Astrocyte (in vitro differentiated cells and primary cell): Measurements from ENCODE around the gene SLC43A2. TPM values are rescaled to one million over a fixed set of nuclear protein-coding genes. Genes with fewer than 3 reads are reported as not detected.

Experiments
- DNase-seq: peaks from one replicate; pipeline ENCODE4 v3.0.0-alpha.2; 2010; ENCODE audit warnings: low read depth
- FAIRE-seq: peaks from 2 replicates; lab custom pipeline; 2011; peaks lifted over from hg19 to GRCh38; lab: Jason Lieb, UNC
- H2AFZ ChIP-seq: 2 replicates; pipeline ENCODE4 v1.6.0; 2012; ENCODE audit warnings: low read depth, low read length, inconsistent platforms
- H3K27ac ChIP-seq: 2 replicates; pipeline ENCODE4 v1.5.1; 2011; ENCODE audit warnings: low read depth, low read length, inconsistent platforms
- H3K27me3 ChIP-seq: 2 replicates; pipeline ENCODE4 v1.6.0; 2011; ENCODE audit warnings: low read length, inconsistent platforms; ENCODE audit not compliant: insufficient read depth
- H3K36me3 ChIP-seq: 2 replicates; pipeline ENCODE4 v1.5.1; 2011; ENCODE audit warnings: low read length, inconsistent platforms; ENCODE audit not compliant: insufficient read depth
- H3K4me1 ChIP-seq: 2 replicates; pipeline ENCODE4 v1.5.1; 2011; ENCODE audit warnings: low read length, inconsistent platforms; ENCODE audit not compliant: insufficient read depth
- H3K4me2 ChIP-seq: 2 replicates; pipeline ENCODE4 v1.6.0; 2012; ENCODE audit warnings: low read length, inconsistent platforms
- H3K4me3 ChIP-seq: 2 replicates; pipeline ENCODE4 v1.5.1; 2011; ENCODE audit warnings: low read depth, mild to moderate bottlenecking, low read length, inconsistent platforms; ENCODE audit not compliant: insufficient read depth
- H3K79me2 ChIP-seq: 2 replicates; pipeline ENCODE4 v1.6.0; 2012; ENCODE audit warnings: mild to moderate bottlenecking, low read length, inconsistent platforms; ENCODE audit not compliant: insufficient read depth
- H3K9ac ChIP-seq: 2 replicates; pipeline ENCODE4 v1.6.0; 2012; ENCODE audit warnings: mild to moderate bottlenecking, low read length, inconsistent platforms
- H3K9me3 ChIP-seq: 2 replicates; pipeline ENCODE4 v1.5.1; 2012; ENCODE audit warnings: low read depth, mild to moderate bottlenecking, low read length, inconsistent platforms; ENCODE audit not compliant: insufficient read depth
- H4K20me1 ChIP-seq: 2 replicates; pipeline ENCODE4 v1.6.0; 2012; ENCODE audit warnings: low read length, inconsistent platforms; ENCODE audit not compliant: insufficient read depth
- H3K27ac Mint-ChIP-seq: one replicate; pipeline ENCODE4 v1.8.0; 2021; ENCODE audit warnings: mild to moderate bottlenecking, mixed read lengths; ENCODE audit not compliant: unreplicated experiment
- H3K27me3 Mint-ChIP-seq: one replicate; pipeline ENCODE4 v1.8.0; 2021; ENCODE audit warnings: low read depth, mixed read lengths; ENCODE audit not compliant: unreplicated experiment
- H3K36me3 Mint-ChIP-seq: one replicate; pipeline ENCODE4 v1.8.0; 2021; ENCODE audit warnings: low read depth, mixed read lengths; ENCODE audit not compliant: unreplicated experiment
- H3K4me1 Mint-ChIP-seq: one replicate; pipeline ENCODE4 v1.8.0; 2021; ENCODE audit warnings: low read depth, mixed read lengths; ENCODE audit not compliant: unreplicated experiment
- H3K4me3 Mint-ChIP-seq: one replicate; pipeline ENCODE4 v1.8.0; 2021; ENCODE audit warnings: mild to moderate bottlenecking, moderate library complexity, mixed read lengths; ENCODE audit not compliant: unreplicated experiment
- H3K9me3 Mint-ChIP-seq: one replicate; pipeline ENCODE4 v1.8.0; 2021; ENCODE audit warnings: mild to moderate bottlenecking, mixed read lengths; ENCODE audit not compliant: unreplicated experiment
- CTCF ChIP-seq: IDR thresholded peaks from 2 replicates; pipeline ENCODE4 v1.5.1; 2011; ENCODE audit warnings: low read depth, mild to moderate bottlenecking, inconsistent platforms, low read length, moderate library complexity; ENCODE audit not compliant: insufficient read depth
- EZH2 ChIP-seq: IDR thresholded peaks from 2 replicates; pipeline ENCODE4 v1.6.1; 2012; ENCODE audit warnings: mild to moderate bottlenecking, low read length, inconsistent platforms; ENCODE audit not compliant: insufficient read depth
- total RNA-seq: library from RNA; stranded (reverse); gene quantifications from 2 replicates; pipeline ENCODE4 v1.2.1, GENCODE V29; 2021

Gene SLC43A2
- total RNA-seq, 1 donor from 2014 or later, result 17.9 TPM

- Histone ChIP-seq H2AFZ (no peak overlapping the region), H3K27me3 (no peaks in the 10 kb centered on the region), H3K4me1 (peaks cover 12% of the 10 kb centered on the region), H3K27ac (no peak overlapping the region), H3K9me3 (no peaks in the 10 kb centered on the region), H4K20me1 (peaks cover 49% of the 10 kb centered on the region), H3K36me3 (peaks cover 52% of the 10 kb centered on the region), H3K79me2 (no peaks in the 10 kb centered on the region), H3K9ac (no peak overlapping the region), H3K4me2 (no peak overlapping the region), H3K4me3 (no peak overlapping the region)
- H3K27me3 Mint-ChIP-seq, result no peaks in the 10 kb centered on the region
- H3K27ac Mint-ChIP-seq, result no peak overlapping the region
- peaks cover 19% of the 10 kb centered on the region for H3K36me3 Mint-ChIP-seq
- H3K4me1 Mint-ChIP-seq, result peaks cover 1% of the 10 kb centered on the region
- no peak for DNase-seq
- no peak for FAIRE-seq
- H3K4me3 Mint-ChIP-seq, result no peak overlapping the region
- no peaks in the 10 kb centered on the region for H3K9me3 Mint-ChIP-seq
- TF ChIP-seq EZH2, result no peak
- TF ChIP-seq CTCF, result no peak
Observed at GRCh38 chr17:1651559-1651844, 22.9 kb upstream of the SLC43A2 start.

- peaks cover 47% of the 10 kb centered on the region for H3K36me3 ChIP-seq
Observed at GRCh38 chr17:1650731-1651558, 22.3 kb upstream of the SLC43A2 start.

More at GRCh38 chr17:1650731-1651558, 22.3 kb upstream of the SLC43A2 start:
- Mint-ChIP-seq H3K36me3 (peaks cover 15% of the 10 kb centered on the region), H3K27me3 (no peaks in the 10 kb centered on the region), H3K4me1 (peaks cover 2% of the 10 kb centered on the region), H3K4me3 (no peak overlapping the region), H3K27ac (no peak overlapping the region), H3K9me3 (no peaks in the 10 kb centered on the region)
- Histone ChIP-seq H3K9me3 (no peaks in the 10 kb centered on the region), H3K4me2 (no peak overlapping the region), H2AFZ (no peak overlapping the region), H3K27ac (no peak overlapping the region), H3K9ac (no peak overlapping the region), H3K4me3 (no peak overlapping the region), H3K27me3 (no peaks in the 10 kb centered on the region), H3K4me1 (peaks cover 12% of the 10 kb centered on the region), H4K20me1 (peaks cover 45% of the 10 kb centered on the region), H3K79me2 (no peaks in the 10 kb centered on the region)
- DNase-seq (no peak), FAIRE-seq (no peak)
- TF ChIP-seq CTCF, result no peak
- TF ChIP-seq EZH2, result no peak
